ENCODE data around the gene PTDSS2. TPM values are rescaled to one million over a fixed set of nuclear protein-coding genes. Genes with fewer than 3 reads are reported as not detected.

The PTDSS2 gene
- total RNA-seq, 1 donor from 2014 or later, result 55.3 TPM

- no peaks in the 10 kb centered on the region for H3K27me3 Mint-ChIP-seq (ENCODE audit: unreplicated experiment)
- no peaks in the 10 kb centered on the region for H3K9me3 Mint-ChIP-seq (ENCODE audit: unreplicated experiment)
- no peak for DNase-seq (ENCODE audit: extremely low spot score, unreplicated experiment)
- no peak overlapping the region for H3K27ac Mint-ChIP-seq (ENCODE audit: unreplicated experiment)
- peaks cover 9% of the 10 kb centered on the region for H3K4me1 Mint-ChIP-seq (ENCODE audit: unreplicated experiment)
- peaks cover 6% of the 10 kb centered on the region for H3K36me3 Mint-ChIP-seq (ENCODE audit: unreplicated experiment)
- H3K4me3 Mint-ChIP-seq (ENCODE audit: unreplicated experiment), result peak overlapping the region; percentile 18
- TF ChIP-seq CTCF (IDR thresholded peaks at IDR 0.05), result no peak
These were observed 81.9 kb downstream of the PTDSS2 start for GRCh38 chr11:531919-532526.

- Mint-ChIP-seq H3K4me1 (ENCODE audit: unreplicated experiment) (peaks cover 9% of the 10 kb centered on the region), H3K27ac (ENCODE audit: unreplicated experiment) (no peak overlapping the region), H3K27me3 (ENCODE audit: unreplicated experiment) (no peaks in the 10 kb centered on the region), H3K36me3 (ENCODE audit: unreplicated experiment) (peaks cover 6% of the 10 kb centered on the region), H3K9me3 (ENCODE audit: unreplicated experiment) (no peaks in the 10 kb centered on the region), H3K4me3 (ENCODE audit: unreplicated experiment) (peak overlapping the region; percentile 18)
- no peak for TF ChIP-seq CTCF (IDR thresholded peaks at IDR 0.05)
- peak; percentile 75 for DNase-seq (ENCODE audit: extremely low spot score, unreplicated experiment)
These were observed 82.5 kb downstream of the PTDSS2 start for GRCh38 chr11:532527-532985.

GRCh38 chr11:532986-533585, 83.0 kb downstream of the PTDSS2 start:
- Mint-ChIP-seq H3K9me3 (ENCODE audit: unreplicated experiment) (no peaks in the 10 kb centered on the region), H3K36me3 (ENCODE audit: unreplicated experiment) (peaks cover 6% of the 10 kb centered on the region), H3K4me3 (ENCODE audit: unreplicated experiment) (no peak overlapping the region), H3K27ac (ENCODE audit: unreplicated experiment) (no peak overlapping the region), H3K4me1 (ENCODE audit: unreplicated experiment) (peaks cover 13% of the 10 kb centered on the region), H3K27me3 (ENCODE audit: unreplicated experiment) (no peaks in the 10 kb centered on the region)
- no peak for TF ChIP-seq CTCF (IDR thresholded peaks at IDR 0.05)
- DNase-seq (ENCODE audit: extremely low spot score, unreplicated experiment), result peak; percentile 82

GRCh38 chr11:533586-534395, 83.7 kb downstream of the PTDSS2 start:
- H3K27ac Mint-ChIP-seq (ENCODE audit: unreplicated experiment), result no peak overlapping the region
- DNase-seq (ENCODE audit: extremely low spot score, unreplicated experiment), result no peak
- peak overlapping the region; percentile 74 for H3K4me3 Mint-ChIP-seq (ENCODE audit: unreplicated experiment)
- no peaks in the 10 kb centered on the region for H3K9me3 Mint-ChIP-seq (ENCODE audit: unreplicated experiment)
- H3K27me3 Mint-ChIP-seq (ENCODE audit: unreplicated experiment), result no peaks in the 10 kb centered on the region
- H3K36me3 Mint-ChIP-seq (ENCODE audit: unreplicated experiment), result peaks cover 6% of the 10 kb centered on the region
- peaks cover 13% of the 10 kb centered on the region for H3K4me1 Mint-ChIP-seq (ENCODE audit: unreplicated experiment)
- no peak for TF ChIP-seq CTCF (IDR thresholded peaks at IDR 0.05)

All from osteocyte (in vitro differentiated cells).